Breast epithelium (tissue), 4 donors: ENCODE results near the gene ARID4B. TPM values are rescaled to one million over a fixed set of nuclear protein-coding genes. Genes with fewer than 3 reads are reported as not detected.

Experiments
- DNase-seq, 2 donors: peaks; one replicate each; pipeline ENCODE4 v3.0.0-alpha.2; 2019; ENCODE audit warnings: low spot score in 2 of 2
- H3K27ac ChIP-seq, 2 donors: fragments of 200-600 bp; sonication (generic) in 1 of 2; one replicate each; pipeline ENCODE4 v1.5.1; 2016 to 2019; ENCODE audit warnings: mild to moderate bottlenecking in 1 of 2
- H3K27me3 ChIP-seq, 2 donors: fragments of 200-600 bp; sonication (generic) in 1 of 2; one replicate each; pipeline versions ENCODE4 v1.5.1 to v1.6.0; 2017 to 2019; ENCODE audit warnings: control low read depth in 1 of 2, mild to moderate bottlenecking in 1 of 2
- H3K36me3 ChIP-seq: fragments of 200-600 bp; one replicate; pipeline ENCODE4 v1.5.1; 2019
- H3K4me1 ChIP-seq, 2 donors: fragments of 200-600 bp; sonication (generic); one replicate each; pipeline ENCODE4 v1.5.1; 2016 to 2019; ENCODE audit warnings: control low read depth in 1 of 2
- H3K4me3 ChIP-seq, 3 donors: fragments of 200-600 bp; sonication (generic); 1 replicate in 2 of 3; 2 replicates in 1 of 3; pipeline ENCODE4 v1.5.1; 2016 to 2019; ENCODE audit warnings: mild to moderate bottlenecking in 3 of 3, moderate library complexity in 2 of 3
- H3K9me3 ChIP-seq, 2 donors: fragments of 200-600 bp; sonication (generic) in 1 of 2; one replicate each; pipeline ENCODE4 v1.5.1; 2016 to 2019; ENCODE audit warnings: control low read depth in 1 of 2
- CTCF ChIP-seq, 3 donors: fragments of 450-650 bp; IDR thresholded peaks; one replicate each; pipeline ENCODE4 v1.5.1; 2016 to 2017; ENCODE audit warnings: antibody characterized with exemption in 3 of 3, mild to moderate bottlenecking in 3 of 3, moderate library complexity in 3 of 3
- POLR2A ChIP-seq: fragments of 450-650 bp; IDR thresholded peaks from one replicate; pipeline ENCODE4 v1.6.1; 2016; ENCODE audit warnings: antibody characterized with exemption, mild to moderate bottlenecking, moderate library complexity
- POLR2AphosphoS5 ChIP-seq, 3 donors: sonication (generic); formaldehyde crosslinking; IDR thresholded peaks; one replicate each; pipeline ENCODE4 v1.6.1; 2017; ENCODE audit warnings: antibody characterized with exemption in 3 of 3
- intact Hi-C: fragments of 100-400 bp; cut with DNase I; formaldehyde crosslinking; loops from one replicate; pipeline ENCODE4 v1.15.1; 2023; ENCODE audit warnings: low total_unique reads
- total RNA-seq, 3 donors: library from RNA; depleted of rRNA; stranded (reverse); fragments of >200 nt; gene quantifications; one replicate each; pipeline ENCODE4 v1.1.0, GENCODE V29; 2016

The ARID4B gene
- total RNA-seq, 3 donors from 2014 or later = 34.4 to 91.6 (median 76.7) TPM

DNA sequence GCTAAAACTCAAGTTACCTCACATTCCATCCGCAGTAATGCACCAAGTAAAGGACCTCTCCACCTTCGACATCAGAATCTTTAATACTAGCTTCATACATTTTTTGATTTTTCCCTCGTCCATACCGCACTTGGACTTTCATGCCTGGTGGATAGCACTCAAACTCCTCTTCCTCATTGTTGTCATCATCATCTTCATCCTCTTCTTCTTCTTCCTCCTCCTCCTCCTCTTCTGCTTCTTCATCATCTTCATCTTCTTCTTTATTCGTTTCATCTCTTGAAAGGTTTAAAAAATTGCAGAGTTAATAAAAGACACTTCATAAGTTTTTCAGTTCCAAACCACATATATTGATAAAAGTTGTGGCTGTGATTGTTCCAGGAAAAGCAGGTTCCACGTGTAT is 114.2 kb downstream of the ARID4B start:
- TF ChIP-seq POLR2A = no peak
- no peak for TF ChIP-seq CTCF (IDR thresholded peaks at IDR 0.05)
- no peak for TF ChIP-seq POLR2AphosphoS5 (IDR thresholded peaks at IDR 0.05)
- H3K4me1 ChIP-seq = no peaks in the 10 kb centered on the region
- H3K27ac ChIP-seq = no peak overlapping the region
- H3K27me3 ChIP-seq = no peaks in the 10 kb centered on the region
- no peaks in the 10 kb centered on the region for H3K9me3 ChIP-seq
- no peak overlapping the region for H3K4me3 ChIP-seq
- DNase-seq = no peak
- intact Hi-C loops = no loop called here
- peaks cover 4% of the 10 kb centered on the region for H3K36me3 ChIP-seq

- TF ChIP-seq CTCF (IDR thresholded peaks at IDR 0.05) (no peak), POLR2AphosphoS5 (IDR thresholded peaks at IDR 0.05) (no peak), POLR2A (no peak)
These were observed 116.5 kb downstream of the ARID4B start for GRCh38 chr1:235211517-235211916.

DNA sequence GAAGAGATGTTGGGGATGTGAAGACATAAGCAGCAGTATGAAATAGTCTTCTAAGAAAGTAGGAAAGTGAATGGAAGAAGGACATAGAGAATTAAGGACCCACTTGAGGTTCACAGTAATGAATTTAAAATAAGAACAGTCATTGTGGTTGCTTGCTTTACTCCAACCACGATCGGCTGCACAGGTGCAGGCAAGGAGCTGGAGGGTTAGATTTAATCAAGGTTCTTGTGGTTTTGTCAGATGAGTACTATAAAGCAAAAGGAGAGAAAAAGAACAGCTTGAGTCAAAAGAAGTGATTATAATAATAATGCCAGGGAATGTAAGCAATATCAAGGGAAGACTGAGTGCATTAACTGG is 120.8 kb downstream of the ARID4B start:
- H3K36me3 ChIP-seq = peaks cover 8% of the 10 kb centered on the region
- H3K27me3 ChIP-seq = no peaks in the 10 kb centered on the region
- no peak overlapping the region for H3K4me3 ChIP-seq
- no peak overlapping the region for H3K27ac ChIP-seq
- H3K9me3 ChIP-seq = no peaks in the 10 kb centered on the region
- TF ChIP-seq CTCF (IDR thresholded peaks at IDR 0.05) = no peak
- DNase-seq = no peak
- no peaks in the 10 kb centered on the region for H3K4me1 ChIP-seq
- intact Hi-C loops = no loop called here

More at GRCh38 chr1:235211517-235211916, 116.5 kb downstream of the ARID4B start:
- Histone ChIP-seq H3K27me3 (no peaks in the 10 kb centered on the region), H3K4me1 (no peaks in the 10 kb centered on the region), H3K36me3 (peaks cover 4% of the 10 kb centered on the region), H3K4me3 (no peak overlapping the region), H3K9me3 (no peaks in the 10 kb centered on the region), H3K27ac (no peak overlapping the region)
- DNase-seq = no peak
- intact Hi-C loops = no loop called here

DNA sequence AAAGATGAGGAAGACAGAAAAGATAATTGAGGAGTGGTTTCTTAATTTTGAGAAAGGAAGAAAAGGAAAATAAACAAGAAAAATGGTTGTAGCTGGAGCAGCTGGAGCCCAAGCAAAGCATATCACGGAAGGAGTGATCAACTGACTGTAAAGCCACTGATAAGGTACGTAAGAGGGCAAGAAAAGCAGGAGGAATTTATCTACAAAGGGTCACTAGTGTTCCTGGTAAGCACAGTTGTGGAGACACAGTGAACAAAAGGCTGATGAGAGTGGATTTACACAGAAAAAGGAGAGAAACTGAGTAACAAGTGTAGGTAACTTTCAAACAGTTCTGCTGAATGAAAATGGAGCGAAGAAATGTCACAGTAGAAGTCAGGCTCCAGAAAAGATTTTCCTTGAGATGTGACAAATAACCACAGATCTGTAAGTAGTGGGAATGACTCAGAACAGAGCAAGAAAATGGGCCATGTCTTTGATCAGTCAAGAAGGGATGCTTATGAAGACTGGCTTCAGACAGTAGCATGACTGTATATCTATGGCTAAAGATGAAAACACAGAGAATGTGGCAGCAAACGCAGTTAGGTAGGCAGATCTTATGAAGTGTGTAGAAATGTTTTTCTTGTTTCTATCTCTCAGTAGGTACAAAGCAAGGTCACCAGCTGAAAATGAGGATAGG is 121.3 kb downstream of the ARID4B start:
- no peak for TF ChIP-seq CTCF (IDR thresholded peaks at IDR 0.05)
- H3K36me3 ChIP-seq = peaks cover 8% of the 10 kb centered on the region
- intact Hi-C loops = no loop called here

GRCh38 chr1:235205687-235206086 is 122.3 kb downstream of the ARID4B start:
- no peaks in the 10 kb centered on the region for H3K4me1 ChIP-seq
- intact Hi-C loops = no loop called here
- DNase-seq = no peak
- no peak overlapping the region for H3K27ac ChIP-seq
- TF ChIP-seq CTCF (IDR thresholded peaks at IDR 0.05) = no peak
- no peak for TF ChIP-seq POLR2AphosphoS5 (IDR thresholded peaks at IDR 0.05)
- TF ChIP-seq POLR2A = no peak
- H3K4me3 ChIP-seq = no peak overlapping the region
- H3K36me3 ChIP-seq = peaks cover 8% of the 10 kb centered on the region
- no peaks in the 10 kb centered on the region for H3K27me3 ChIP-seq
- H3K9me3 ChIP-seq = no peaks in the 10 kb centered on the region

More for the DNA sequence above, 121.3 kb downstream of the ARID4B start:
- Histone ChIP-seq H3K4me3 (no peak overlapping the region), H3K4me1 (no peaks in the 10 kb centered on the region), H3K27me3 (no peaks in the 10 kb centered on the region), H3K27ac (no peak overlapping the region), H3K9me3 (no peaks in the 10 kb centered on the region)
- DNase-seq = no peak
